ENCODE measurements around the gene ELK4. TPM values are rescaled to one million over a fixed set of nuclear protein-coding genes. Genes with fewer than 3 reads are reported as not detected.
A peak's percentile ranks its signal among the peaks of the same experiment; 100 is the strongest.

The ELK4 gene
- polyA plus RNA-seq, 3 donors: 1.4 to 9.0 (median 2.6) TPM

DNA sequence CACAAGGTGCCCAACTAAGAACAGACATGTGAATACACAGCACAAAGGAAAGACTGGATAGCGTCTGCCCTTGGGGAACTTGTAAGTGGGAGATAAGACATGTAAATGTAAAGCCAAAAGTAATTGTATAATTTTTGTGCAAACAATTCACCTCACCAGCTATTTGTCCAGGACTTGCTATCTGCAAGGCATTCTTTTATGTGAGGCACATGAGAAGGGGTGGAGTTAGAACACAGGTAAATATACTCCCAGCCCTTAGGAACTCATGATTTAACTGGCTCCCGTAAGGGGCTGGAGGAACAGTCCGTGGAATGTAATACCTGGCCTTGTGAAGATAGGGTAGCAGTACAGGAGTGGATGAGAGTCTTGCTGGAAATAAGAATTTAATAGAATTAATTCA lies 66.0 kb downstream of the ELK4 start:
- TF ChIP-seq, protein P1, sequence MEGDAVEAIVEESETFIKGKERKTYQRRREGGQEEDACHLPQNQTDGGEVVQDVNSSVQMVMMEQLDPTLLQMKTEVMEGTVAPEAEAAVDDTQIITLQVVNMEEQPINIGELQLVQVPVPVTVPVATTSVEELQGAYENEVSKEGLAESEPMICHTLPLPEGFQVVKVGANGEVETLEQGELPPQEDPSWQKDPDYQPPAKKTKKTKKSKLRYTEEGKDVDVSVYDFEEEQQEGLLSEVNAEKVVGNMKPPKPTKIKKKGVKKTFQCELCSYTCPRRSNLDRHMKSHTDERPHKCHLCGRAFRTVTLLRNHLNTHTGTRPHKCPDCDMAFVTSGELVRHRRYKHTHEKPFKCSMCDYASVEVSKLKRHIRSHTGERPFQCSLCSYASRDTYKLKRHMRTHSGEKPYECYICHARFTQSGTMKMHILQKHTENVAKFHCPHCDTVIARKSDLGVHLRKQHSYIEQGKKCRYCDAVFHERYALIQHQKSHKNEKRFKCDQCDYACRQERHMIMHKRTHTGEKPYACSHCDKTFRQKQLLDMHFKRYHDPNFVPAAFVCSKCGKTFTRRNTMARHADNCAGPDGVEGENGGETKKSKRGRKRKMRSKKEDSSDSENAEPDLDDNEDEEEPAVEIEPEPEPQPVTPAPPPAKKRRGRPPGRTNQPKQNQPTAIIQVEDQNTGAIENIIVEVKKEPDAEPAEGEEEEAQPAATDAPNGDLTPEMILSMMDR (IDR thresholded peaks at IDR 0.05): no peak
- Histone ChIP-seq H2AFZ (ENCODE audit: insufficient read depth, low read depth, low read length, poor library complexity, severe bottlenecking) (no peak overlapping the region), H3K4me1 (ENCODE audit: control insufficient read depth in 1 of 2, insufficient read depth in 2 of 2, low read length in 2 of 2) (no peaks in the 10 kb centered on the region), H3K36me3 (replicated peaks in 1 of 2; ENCODE audit: control insufficient read depth in 1 of 2, insufficient read depth in 2 of 2, low read length in 2 of 2) (no peaks in the 10 kb centered on the region), H3K27ac (ENCODE audit: low read depth in 1 of 2, low read length in 2 of 2) (no peak overlapping the region), H3K9me3 (replicated peaks in 1 of 2; ENCODE audit: control insufficient read depth in 1 of 2, insufficient read depth in 1 of 2, low read length in 2 of 2) (peaks cover 5 to 23% of the 10 kb centered on the region in 2 donors), H3K79me2 (ENCODE audit: insufficient read depth, low read length) (no peaks in the 10 kb centered on the region), H3K4me3 (replicated peaks in 1 of 3; ENCODE audit: low read depth in 2 of 3, low read length in 3 of 3) (no peak overlapping the region), H3K27me3 (ENCODE audit: control insufficient read depth in 2 of 2, insufficient read depth in 2 of 2, low read length in 2 of 2) (peaks cover 41 to 51% of the 10 kb centered on the region in 2 donors), H3K4me2 (replicated peaks; ENCODE audit: extremely low read depth, low read length, poor library complexity, severe bottlenecking) (no peak overlapping the region), H3K9ac (ENCODE audit: insufficient read depth, low read length, poor library complexity, severe bottlenecking) (no peak overlapping the region), H4K20me1 (ENCODE audit: insufficient read depth, low read length) (no peaks in the 10 kb centered on the region)
- WGBS (ENCODE audit: insufficient coverage): no CpG with 5 or more reads among the region's 3 CpGs
- intact Hi-C loops (cut with micrococcal nuclease): no loop called here
- DNase-seq: no peak
- peak overlapping the region in 1 of 7 donors; percentile 37 for H3K27ac Mint-ChIP-seq
- peaks cover 47 to 68% (median 62%) of the 10 kb centered on the region in 3 donors for H3K27me3 Mint-ChIP-seq (ENCODE audit: low read depth in 3 of 3)
- no peaks in the 10 kb centered on the region for H3K36me3 Mint-ChIP-seq
- peak overlapping the region in 1 of 2 donors; percentile 43 for H3K4me3 Mint-ChIP-seq
- peaks cover 4 to 18% (median 10%) of the 10 kb centered on the region in 7 donors for H3K9me3 Mint-ChIP-seq
- peaks cover 2% of the 10 kb centered on the region for H3K4me1 Mint-ChIP-seq

DNA sequence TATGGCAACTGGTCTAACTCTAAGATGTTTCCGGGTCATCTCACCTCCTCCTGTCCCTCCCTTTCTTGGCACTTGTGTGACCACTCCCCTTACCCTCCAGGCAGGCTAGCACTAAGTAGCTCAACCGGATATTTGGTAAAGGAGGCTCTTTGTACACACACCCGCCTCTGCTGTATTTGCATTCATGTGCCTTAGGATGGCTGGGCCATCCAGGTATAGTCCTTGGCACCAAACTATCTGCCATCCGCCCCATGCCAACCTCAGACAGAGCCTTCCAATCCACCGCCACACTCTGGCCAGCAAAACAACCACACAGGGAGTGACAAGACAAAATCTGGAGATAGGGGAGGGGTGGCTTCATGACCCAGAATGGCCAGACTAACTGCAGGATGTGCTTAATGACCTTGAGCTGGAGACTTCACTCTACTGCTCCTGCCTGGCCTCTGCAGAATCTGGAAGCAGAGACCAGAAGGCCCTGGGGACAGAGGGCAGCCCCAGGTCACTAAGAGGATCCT lies 67.8 kb downstream of the ELK4 start:
- no peaks in the 10 kb centered on the region for H4K20me1 ChIP-seq (ENCODE audit: insufficient read depth, low read length)
- DNase-seq: no peak
- no peak overlapping the region for H3K4me3 Mint-ChIP-seq
- H3K27ac ChIP-seq (ENCODE audit: low read depth in 1 of 2, low read length in 2 of 2): no peak overlapping the region
- H3K4me1 Mint-ChIP-seq: peaks cover under 1% of the 10 kb centered on the region
- no peaks in the 10 kb centered on the region for H3K36me3 Mint-ChIP-seq
- intact Hi-C loops (cut with micrococcal nuclease): no loop called here
- TF ChIP-seq, protein P1 (IDR thresholded peaks at IDR 0.05): no peak
- no peaks in the 10 kb centered on the region for H3K79me2 ChIP-seq (ENCODE audit: insufficient read depth, low read length)
- H3K9me3 ChIP-seq (replicated peaks in 1 of 2; ENCODE audit: control insufficient read depth in 1 of 2, insufficient read depth in 1 of 2, low read length in 2 of 2): peaks cover 5 to 18% of the 10 kb centered on the region in 2 donors
- no peaks in the 10 kb centered on the region for H3K4me1 ChIP-seq (ENCODE audit: control insufficient read depth in 1 of 2, insufficient read depth in 2 of 2, low read length in 2 of 2)
- WGBS (ENCODE audit: insufficient coverage): 66% methylated on average over 3 of the region's 5 CpGs
- H3K9ac ChIP-seq (ENCODE audit: insufficient read depth, low read length, poor library complexity, severe bottlenecking): no peak overlapping the region
- H3K27me3 ChIP-seq (ENCODE audit: control insufficient read depth in 2 of 2, insufficient read depth in 2 of 2, low read length in 2 of 2): peaks cover 30 to 36% of the 10 kb centered on the region in 2 donors
- peaks cover 36 to 64% (median 49%) of the 10 kb centered on the region in 3 donors for H3K27me3 Mint-ChIP-seq (ENCODE audit: low read depth in 3 of 3)
- H3K4me3 ChIP-seq (replicated peaks in 1 of 3; ENCODE audit: low read depth in 2 of 3, low read length in 3 of 3): no peak overlapping the region
- H3K9me3 Mint-ChIP-seq: peaks cover 4 to 19% (median 15%) of the 10 kb centered on the region in 7 donors
- H2AFZ ChIP-seq (ENCODE audit: insufficient read depth, low read depth, low read length, poor library complexity, severe bottlenecking): no peak overlapping the region
- no peaks in the 10 kb centered on the region for H3K36me3 ChIP-seq (replicated peaks in 1 of 2; ENCODE audit: control insufficient read depth in 1 of 2, insufficient read depth in 2 of 2, low read length in 2 of 2)
- no peak overlapping the region for H3K4me2 ChIP-seq (replicated peaks; ENCODE audit: extremely low read depth, low read length, poor library complexity, severe bottlenecking)
- H3K27ac Mint-ChIP-seq: no peak overlapping the region

All from CD14-positive monocyte (primary cell).